Neural progenitor cell (in vitro differentiated cells): Measurements from ENCODE around the gene INPP1.

Experiments
- CTCF ChIP-seq: fragments of 200-600 bp; sonication (generic); IDR thresholded peaks from 2 replicates; pipeline ENCODE4 v1.5.1; 2017; ENCODE audit warnings: antibody characterized with exemption, mild to moderate bottlenecking
- EZH2 ChIP-seq: fragments of 200-600 bp; sonication (generic); IDR thresholded peaks from 2 replicates; pipeline ENCODE4 v1.6.1; 2017; ENCODE audit warnings: antibody characterized with exemption, mild to moderate bottlenecking, moderate library complexity

DNA sequence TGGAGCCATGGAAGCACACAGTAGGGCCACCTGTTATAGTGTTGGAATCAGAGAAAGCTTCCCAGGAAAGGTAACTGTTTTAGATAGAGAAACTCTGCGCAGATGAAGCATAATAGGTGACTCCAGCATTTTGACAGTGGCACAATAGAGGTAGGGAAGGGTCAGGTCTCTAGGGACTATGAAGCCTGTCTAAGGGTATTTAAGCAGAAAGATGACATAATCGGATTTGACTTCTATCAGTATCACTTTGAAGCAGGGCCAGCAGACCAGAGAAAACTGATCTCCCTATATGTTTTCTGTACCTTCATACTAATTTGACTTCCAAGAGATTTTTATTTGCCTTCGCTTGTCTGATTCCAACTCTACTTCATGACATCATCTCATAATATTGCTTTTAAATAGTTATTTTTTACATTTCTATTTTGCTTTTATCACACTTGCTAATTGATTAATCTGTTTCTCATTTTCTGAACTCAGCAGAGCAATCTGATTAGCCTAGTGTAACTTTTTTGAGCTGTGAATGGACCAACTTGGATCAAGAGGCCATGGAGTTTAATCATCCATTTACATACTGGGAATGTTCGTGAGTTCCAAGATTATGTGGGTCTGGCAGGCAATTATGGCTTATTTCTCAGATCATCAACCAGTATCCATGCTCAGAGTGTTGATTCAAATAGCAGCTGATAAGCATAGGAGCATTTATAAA, 15.4 kb upstream of the INPP1 start:
- TF ChIP-seq CTCF (no peak), EZH2 (no peak)
